NCI-H128 (cell line): ENCODE data around the gene P2RY8.
"Not testable (repeated sequence)": the region's sequence is repeated elsewhere in the genome, so short reads cannot be mapped to it uniquely, and the experiment has no call there.

Experiments used
- DNase-seq: peaks from one replicate; lab custom pipeline; 2025; ENCODE audit not compliant: unreplicated experiment; lab: John Stamatoyannopoulos, UW

P2RY8 gene

GRCh38 chrX:1545776-1546408 is 8.9 kb upstream of the P2RY8 start:
- no peak for DNase-seq

- DNase-seq: no peak
Measured at GRCh38 chrX:1542994-1543725, 6.2 kb upstream of the P2RY8 start.

GRCh38 chrX:1539146-1539545 is 2.2 kb upstream of the P2RY8 start:
- DNase-seq: not testable (repeated sequence)

- DNase-seq: not testable (repeated sequence)
Measured at GRCh38 chrX:1537716-1538090, 718 bp upstream of the P2RY8 start.

GRCh38 chrX:1536712-1537030 is 314 bp downstream of the P2RY8 start:
- DNase-seq: no peak

GRCh38 chrX:1535241-1536041 is 1.5 kb downstream of the P2RY8 start:
- no peak for DNase-seq

GRCh38 chrX:1534301-1535168 is 2.5 kb downstream of the P2RY8 start:
- DNase-seq: no peak

- no peak for DNase-seq
Measured at GRCh38 chrX:1533058-1533457, 3.9 kb downstream of the P2RY8 start.

GRCh38 chrX:1531096-1531890 is 5.7 kb downstream of the P2RY8 start:
- DNase-seq: no peak

GRCh38 chrX:1529756-1530155 is 7.2 kb downstream of the P2RY8 start:
- no peak for DNase-seq

GRCh38 chrX:1529328-1529727 is 7.7 kb downstream of the P2RY8 start:
- no peak for DNase-seq

GRCh38 chrX:1528884-1529203 is 8.1 kb downstream of the P2RY8 start:
- no peak for DNase-seq

GRCh38 chrX:1528186-1528883 is 8.7 kb downstream of the P2RY8 start:
- DNase-seq: no peak

GRCh38 chrX:1527457-1527856 is 9.5 kb downstream of the P2RY8 start:
- no peak for DNase-seq

GRCh38 chrX:1526565-1526964 is 10.4 kb downstream of the P2RY8 start:
- DNase-seq: no peak

GRCh38 chrX:1525583-1526355 is 11.2 kb downstream of the P2RY8 start:
- no peak for DNase-seq

- DNase-seq: no peak
Measured at GRCh38 chrX:1524874-1525582, 12.0 kb downstream of the P2RY8 start.

GRCh38 chrX:1522905-1523304 is 14.1 kb downstream of the P2RY8 start:
- DNase-seq: not testable (repeated sequence)
